GM21360 (cell line): ENCODE measurements around the gene RITA1.
"Not testable (repeated sequence)": the region's sequence is repeated elsewhere in the genome, so short reads cannot be mapped to it uniquely, and the experiment has no call there.

Experiments
- ATAC-seq: cut with Tn5 transposase; IDR thresholded peaks from one replicate; pipeline ENCODE4 v1.9.1; 2021; ENCODE audit warnings: mild to moderate bottlenecking, moderate library complexity; ENCODE audit not compliant: unreplicated experiment

Gene RITA1

GRCh38 chr12:113201187-113202177, 16.0 kb downstream of the RITA1 start:
- ATAC-seq, result no peak

DNA sequence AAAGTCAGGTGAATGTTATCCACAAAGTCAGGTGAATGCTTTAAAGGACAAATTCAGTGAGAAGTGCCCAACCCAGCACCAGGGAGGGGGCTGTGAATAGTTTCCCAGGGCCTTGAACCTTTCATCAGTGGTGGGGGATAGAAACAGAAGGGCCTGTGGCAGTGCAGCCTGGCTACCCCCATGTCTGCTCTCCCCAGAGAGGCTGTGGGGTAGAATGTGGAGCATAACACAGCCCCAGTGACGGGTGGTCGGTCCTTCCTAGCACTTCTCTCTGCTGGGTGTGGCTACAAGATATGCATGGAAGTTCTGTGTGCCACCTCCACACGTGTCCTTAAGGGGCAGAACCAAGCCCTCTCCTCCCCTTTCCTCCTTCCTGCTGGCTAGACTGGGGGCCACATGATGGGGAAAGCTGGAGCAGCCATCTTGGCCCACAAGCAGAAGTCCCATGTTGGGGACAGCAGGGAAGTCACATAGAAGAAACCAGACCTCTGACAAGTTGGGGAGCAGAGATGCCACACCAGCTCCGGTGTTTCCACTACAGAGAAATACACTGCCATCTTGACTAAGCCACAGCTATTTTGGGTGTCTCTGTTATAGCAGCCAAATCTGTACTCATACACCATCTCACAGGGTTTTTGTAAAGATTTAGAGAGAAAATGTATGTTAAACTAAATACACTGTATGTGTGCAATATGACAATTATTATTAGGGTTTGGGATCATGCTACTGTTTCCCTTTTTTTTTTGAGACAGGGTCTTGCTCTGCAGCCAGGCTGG, 17.0 kb downstream of the RITA1 start:
- ATAC-seq, result no peak

- ATAC-seq, result no peak
Observed at GRCh38 chr12:113203852-113204760, 18.6 kb downstream of the RITA1 start.

DNA sequence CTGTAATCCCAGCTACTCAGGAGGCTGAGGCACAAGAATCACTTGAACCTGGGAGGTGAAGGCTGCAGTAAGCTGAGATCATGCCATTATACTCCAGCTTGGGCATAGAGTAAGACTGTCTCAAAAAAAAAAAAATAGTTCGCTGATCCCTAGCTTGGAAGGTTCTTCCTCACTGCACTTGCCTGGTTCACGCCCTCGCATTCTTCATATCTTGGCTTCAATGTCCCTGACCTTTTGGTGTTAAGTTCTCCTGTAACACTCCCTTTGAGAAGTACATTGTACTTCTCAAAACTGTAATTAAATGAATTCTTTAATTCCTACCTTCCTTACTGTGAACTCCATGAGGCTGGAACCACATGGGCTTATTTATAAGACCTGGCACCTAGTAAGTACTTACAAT, 19.3 kb downstream of the RITA1 start:
- ATAC-seq, result no peak

DNA sequence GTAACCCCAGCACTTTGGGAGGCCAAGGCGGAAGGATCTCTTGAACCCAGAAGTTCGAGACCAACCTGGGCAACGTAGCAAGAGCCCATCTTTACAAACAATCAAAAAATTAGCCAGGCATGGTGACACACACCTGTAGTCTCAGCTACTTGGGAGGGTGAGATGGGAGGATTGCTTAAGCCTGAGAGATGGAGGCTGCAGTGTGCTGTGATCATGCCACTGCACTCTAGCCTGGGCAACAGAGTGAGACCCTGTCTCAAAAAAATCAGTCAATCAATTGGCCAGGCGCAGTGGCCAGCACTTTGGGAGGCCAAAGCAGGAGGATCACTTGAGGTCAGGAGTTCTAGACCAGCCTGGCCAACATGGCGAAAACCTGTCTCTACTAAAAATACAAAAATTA, 21.3 kb downstream of the RITA1 start:
- ATAC-seq, result not testable (repeated sequence)

GRCh38 chr12:113207613-113208040, 22.1 kb downstream of the RITA1 start:
- no peak for ATAC-seq

DNA sequence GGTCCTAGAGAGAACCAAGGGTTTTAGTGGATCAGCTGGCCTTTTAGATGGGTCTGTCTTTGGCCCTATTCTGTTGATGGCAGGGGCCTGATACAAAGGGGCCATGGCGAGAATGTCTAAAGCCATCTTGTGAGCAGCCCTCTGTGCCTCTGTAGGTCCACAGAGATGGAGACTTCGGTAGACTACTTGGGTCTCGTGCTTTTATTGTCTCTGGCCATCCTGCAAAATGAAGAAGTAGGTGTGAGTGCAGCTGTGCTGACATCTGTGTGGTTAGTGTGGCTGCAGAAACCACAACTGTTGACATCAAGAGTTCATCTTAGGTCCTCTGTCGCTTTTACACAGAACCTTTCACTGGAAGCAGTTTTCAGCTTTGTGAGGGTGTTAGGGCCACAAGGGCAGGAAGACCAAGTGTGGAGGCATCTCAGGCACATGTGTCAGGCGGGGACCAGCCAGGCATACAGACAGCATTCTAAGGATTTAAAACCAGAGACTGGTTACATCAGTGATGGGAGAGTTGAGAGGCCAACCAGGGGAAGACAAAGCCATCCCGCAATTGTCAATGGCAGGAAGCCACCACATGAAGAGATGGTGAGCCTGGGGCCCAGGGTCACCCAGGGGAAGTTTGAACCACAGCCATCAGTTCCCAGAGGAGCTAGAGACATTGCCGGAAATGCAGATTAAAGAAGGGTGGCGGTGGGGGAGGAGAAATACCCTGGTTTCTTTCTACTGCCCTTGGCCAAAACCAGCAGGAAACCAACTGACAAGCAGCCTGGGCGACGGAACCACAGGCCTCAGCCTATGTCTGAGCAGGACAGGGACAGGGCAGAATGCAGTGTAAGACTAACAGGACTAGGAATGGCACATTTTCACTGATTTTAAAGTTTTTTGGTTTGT, 22.8 kb downstream of the RITA1 start:
- ATAC-seq, result peak; percentile 67

DNA sequence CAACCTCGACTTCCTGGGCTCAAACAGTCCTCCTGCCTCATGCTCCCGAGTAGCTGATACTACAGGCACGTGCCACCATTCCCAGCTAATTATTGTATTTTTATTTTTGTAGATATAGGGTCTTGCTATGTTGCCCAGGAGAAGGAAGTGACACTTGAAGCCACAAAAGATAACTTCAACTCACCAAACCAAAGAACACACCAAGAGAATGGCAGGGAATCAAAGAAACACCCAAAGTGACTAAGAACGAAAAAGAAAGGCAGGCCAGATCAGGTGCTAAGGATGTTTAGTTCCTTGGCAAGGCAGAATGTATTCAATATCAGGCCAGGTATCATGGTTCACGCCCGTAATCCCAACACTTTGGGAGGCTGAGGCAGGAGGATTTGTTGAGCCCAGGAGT, 25.6 kb downstream of the RITA1 start:
- ATAC-seq, result no peak

GRCh38 chr12:113214895-113215400, 29.4 kb downstream of the RITA1 start:
- no peak for ATAC-seq

DNA sequence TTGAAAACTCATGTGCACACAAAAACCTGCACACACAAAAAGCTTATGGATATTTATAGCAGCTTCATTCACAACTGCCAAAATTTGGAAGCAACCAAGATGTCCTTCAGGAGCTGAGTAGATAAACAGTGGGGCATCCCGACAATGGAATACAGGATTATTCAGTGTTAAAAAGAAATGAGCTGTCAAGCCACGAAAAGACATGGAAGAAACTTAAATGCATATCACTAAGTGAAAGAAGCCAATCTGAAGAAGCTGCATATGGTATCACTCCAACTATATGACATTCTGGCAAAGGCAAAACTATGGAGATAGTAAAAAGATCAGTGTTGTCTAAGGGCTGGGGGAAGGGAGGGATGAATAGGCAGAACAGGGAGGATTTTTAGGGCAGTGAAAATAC, 30.5 kb downstream of the RITA1 start:
- ATAC-seq, result no peak

GRCh38 chr12:113220593-113221180, 35.2 kb downstream of the RITA1 start:
- no peak for ATAC-seq

- ATAC-seq, result peak; percentile 83
Observed at GRCh38 chr12:113221181-113221996, 35.9 kb downstream of the RITA1 start, which contains the start of gene TPCN1. TPCN1 (plus strand) TSS chr12:113221464; CDS start chr12:113226853, 5,389 bp downstream.

DNA sequence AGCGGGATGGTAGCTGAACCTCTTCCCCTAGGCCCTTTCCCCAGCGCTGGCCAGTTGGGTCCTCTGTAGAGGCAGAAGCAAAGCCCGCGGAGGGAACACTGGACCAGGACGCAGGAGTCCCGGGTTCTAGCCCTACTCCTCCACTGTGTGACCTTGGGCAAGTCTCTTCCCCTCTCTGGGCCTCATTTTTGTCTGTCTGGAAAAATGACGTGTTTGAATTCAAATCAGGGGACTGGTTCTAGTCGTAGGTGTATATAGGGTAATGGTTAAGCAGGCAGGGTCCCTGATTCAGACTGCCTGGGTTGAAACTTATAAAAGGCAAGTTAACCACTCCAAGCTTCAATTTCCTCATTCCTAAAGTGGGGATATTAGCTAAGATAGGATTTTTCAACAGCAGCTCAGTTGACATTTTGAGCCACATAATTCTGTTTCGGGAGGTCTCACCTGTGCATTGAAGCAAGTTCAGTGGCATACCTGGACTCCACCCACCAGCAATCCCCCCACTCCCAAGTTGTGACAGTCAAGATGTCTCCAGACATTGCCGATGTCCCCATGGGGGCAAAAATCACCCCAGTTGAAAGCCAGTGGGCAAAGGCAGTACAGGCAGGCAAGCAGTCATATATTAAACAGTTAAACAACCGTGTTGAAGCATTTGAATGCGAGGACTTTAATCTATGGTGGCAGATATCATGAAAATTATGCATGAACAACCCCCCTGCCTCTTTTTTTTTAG, 36.6 kb downstream of the RITA1 start:
- ATAC-seq, result no peak

DNA sequence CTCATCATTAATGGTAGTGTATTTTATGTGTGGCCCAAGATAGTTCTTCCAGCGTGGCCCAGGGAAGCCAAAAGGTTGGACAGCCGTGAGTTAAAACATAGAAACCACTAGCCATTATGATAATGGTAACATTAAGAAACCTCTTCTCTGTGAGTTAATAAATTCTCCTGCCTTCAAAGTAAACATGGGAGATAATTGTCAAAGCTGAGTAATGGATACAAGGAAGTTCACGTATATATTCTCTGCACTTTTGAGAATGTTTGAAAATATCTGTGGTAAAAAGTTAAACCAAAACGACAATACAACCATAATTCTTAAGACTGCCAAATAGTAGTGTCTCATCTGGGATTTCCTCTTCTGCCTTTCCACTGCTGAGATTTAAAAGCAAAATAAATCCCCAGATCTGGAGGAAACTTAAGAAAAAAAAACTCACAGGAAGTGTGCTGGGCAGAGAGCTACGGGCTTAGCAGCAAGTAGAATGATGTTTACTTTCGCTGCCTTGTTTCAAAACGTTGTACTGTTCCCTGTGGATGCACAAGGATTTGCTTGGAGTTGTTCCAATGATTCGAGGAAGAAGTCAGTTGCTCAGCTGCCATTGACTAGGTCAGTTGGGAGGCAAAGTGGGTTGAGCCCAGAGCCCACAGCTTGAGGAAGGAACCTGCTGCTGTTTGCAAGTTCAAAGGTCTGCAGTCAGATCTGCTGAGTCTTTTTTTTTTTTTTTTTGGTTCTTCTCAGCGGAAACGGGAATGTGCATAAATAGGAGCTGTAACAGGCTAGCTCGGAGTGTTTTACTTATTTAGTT, 37.4 kb downstream of the RITA1 start:
- ATAC-seq, result no peak

DNA sequence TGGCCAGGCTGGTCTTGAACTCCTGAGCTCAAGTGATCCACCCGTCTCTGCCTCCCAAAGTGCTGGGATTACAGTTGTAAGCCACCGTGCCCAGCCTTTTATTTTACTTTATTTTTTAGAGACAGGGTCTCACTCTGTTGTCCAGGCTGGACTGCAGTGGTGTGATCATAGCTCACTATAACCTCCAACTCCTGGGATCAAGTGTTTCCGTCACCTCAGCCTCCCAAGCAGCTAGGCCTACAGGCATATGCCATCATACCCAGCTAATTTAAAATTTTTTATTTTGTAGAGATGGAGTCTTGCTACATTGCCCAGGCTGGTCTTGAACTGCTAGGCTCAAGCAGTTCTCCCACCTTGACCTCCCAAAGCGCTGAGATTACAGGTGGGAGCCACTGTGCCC, 39.4 kb downstream of the RITA1 start:
- ATAC-seq, result no peak

DNA sequence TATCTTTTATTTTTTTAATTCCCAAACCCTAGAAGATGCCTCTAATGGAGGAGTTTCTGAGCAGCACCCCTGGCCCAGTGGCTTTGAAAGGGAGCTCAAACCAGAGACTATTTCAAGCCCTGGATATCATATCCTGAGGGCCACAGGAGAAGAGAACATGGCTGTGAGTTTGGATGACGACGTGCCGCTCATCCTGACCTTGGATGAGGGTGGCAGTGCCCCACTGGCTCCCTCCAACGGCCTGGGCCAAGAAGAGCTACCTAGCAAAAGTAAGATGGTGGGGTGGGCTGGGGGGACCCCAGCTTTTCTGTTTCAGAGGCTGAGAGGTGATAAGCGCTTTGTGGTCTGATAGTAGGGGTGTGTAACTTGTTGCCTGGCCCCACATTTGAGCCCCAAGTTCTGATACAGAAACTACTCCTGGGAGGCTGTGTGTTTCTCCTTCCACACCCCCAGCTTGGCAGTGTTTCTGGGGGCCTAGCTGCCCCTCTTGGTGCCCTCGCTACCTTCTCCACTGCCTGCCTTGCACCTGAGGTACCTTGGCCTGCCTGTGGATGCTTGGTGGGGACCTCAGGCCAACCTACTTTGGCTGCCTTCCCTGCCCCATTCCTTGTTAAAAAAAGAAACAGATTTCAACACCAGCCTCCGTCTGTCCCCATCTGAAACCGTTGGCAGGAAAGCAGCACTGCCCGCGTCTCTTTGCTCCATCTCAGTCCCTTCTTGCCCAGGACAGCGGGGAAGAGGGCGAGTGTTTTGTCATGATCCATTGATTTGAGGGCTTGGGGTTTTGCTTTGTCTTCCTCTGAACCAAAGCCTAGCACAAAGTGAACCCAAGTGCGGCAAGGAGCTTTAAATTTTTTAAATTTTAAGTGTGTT, 41.4 kb downstream of the RITA1 start:
- ATAC-seq, result no peak
